ENCODE measurements around the gene IL4I1. TPM values are rescaled to one million over a fixed set of nuclear protein-coding genes. Genes with fewer than 3 reads are reported as not detected.

The IL4I1 gene
- total and polyA plus RNA-seq, 2 of the 4 experiments (the other 2 are of a cell fraction) = 0.31 to 0.36 TPM

DNA sequence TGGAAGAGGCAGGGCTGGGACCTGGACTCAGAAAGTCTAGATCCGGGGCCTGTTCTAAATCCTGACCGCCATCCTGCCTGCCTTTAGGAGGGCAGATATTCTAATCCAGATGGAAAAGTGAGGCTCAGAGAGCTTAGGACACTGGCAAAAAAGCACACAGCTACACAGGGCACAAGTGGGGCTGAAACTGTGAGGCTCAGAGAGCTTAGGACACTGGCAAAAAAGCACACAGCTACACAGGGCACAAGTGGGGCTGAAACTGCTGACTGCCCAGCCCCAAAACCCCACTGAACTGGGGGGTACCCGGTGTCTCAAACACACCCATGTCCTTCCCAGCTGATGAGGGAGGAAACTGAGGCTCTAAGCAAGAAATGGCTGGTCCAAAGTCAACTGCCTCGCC is 21.5 kb downstream of the IL4I1 start:
- TF ChIP-seq SMC3 (IDR thresholded peaks at IDR 0.05; ENCODE audit: low read depth, low read length) (no peak), CHD1 (IDR thresholded peaks at IDR 0.05; ENCODE audit: low read depth, low read length) (no peak), POLR2A (IDR thresholded peaks at IDR 0.05; ENCODE audit: low read depth, low read length) (no peak), FOS (IDR thresholded peaks at IDR 0.05; ENCODE audit: low read depth, low read length) (no peak), NFE2L2 (IDR thresholded peaks at IDR 0.05; ENCODE audit: low read depth, low read length) (no peak), BHLHE40 (IDR thresholded peaks at IDR 0.05; ENCODE audit: low read depth, low read length) (no peak), MAZ (IDR thresholded peaks at IDR 0.05; ENCODE audit: borderline replicate concordance, low read depth, low read length) (no peak), CTCF (conservative IDR thresholded peaks at IDR 0.05; ENCODE audit: low read depth, low read length) (no peak)
- peak overlapping the region; percentile 99 for H4K5ac ChIP-seq (ENCODE audit: low read depth, low read length)
- peak overlapping the region; percentile 17 for H2AFZ ChIP-seq (replicated peaks; ENCODE audit: low read length, poor library complexity)
- peaks cover 12% of the 10 kb centered on the region; the same call in 1 of the 2 replicates for H3K36me3 ChIP-seq (ENCODE audit: control insufficient read depth, insufficient read depth, low read length)
- H3K27me3 ChIP-seq (ENCODE audit: control insufficient read depth, insufficient read depth, low read length) = no peaks in the 10 kb centered on the region
- no peak overlapping the region for H2BK15ac ChIP-seq (ENCODE audit: low read depth, low read length)
- in situ Hi-C loops (cut with MboI; ENCODE audit: low sequenced_read_pairs) = no loop called here
- BruUV-seq (replicated peaks) = no TSS peak
- ATAC-seq (ENCODE audit: low read depth) = no peak
- WGBS, 2 experiments (ENCODE audit: extremely low coverage in 2 of 2, insufficient read length in 1 of 2) = 100% methylated on average over 2 of the region's 4 CpGs; no CpG with 5 or more reads in 1 of the 2 experiments
- peak overlapping the region; percentile 98 for H3K14ac ChIP-seq (replicated peaks; ENCODE audit: low read depth, low read length)
- ChIA-PET CTCF (no interaction called here), POLR2A (ENCODE audit: unreplicated experiment) (no interaction called here)
- no peak overlapping the region for H3K56ac ChIP-seq (ENCODE audit: extremely low read depth, insufficient read depth, low read length)
- no peak overlapping the region for H2BK20ac ChIP-seq (ENCODE audit: low read depth, low read length)
- peak overlapping the region; percentile 97 to 98 for H4K8ac ChIP-seq (ENCODE audit: low read depth in 2 of 2, low read length in 2 of 2)
- H2BK5ac ChIP-seq (ENCODE audit: low read depth, low read length, poor library complexity, severe bottlenecking) = peak overlapping the region; percentile 96
- peak overlapping the region; percentile 99 for H3K4me2 ChIP-seq (ENCODE audit: low read depth, low read length)
- no peak overlapping the region for H2BK120ac ChIP-seq (ENCODE audit: low read depth, low read length)
- H3K18ac ChIP-seq (ENCODE audit: low read depth, low read length) = no peak overlapping the region
- H2AK5ac ChIP-seq (ENCODE audit: low read depth, low read length) = peak overlapping the region; percentile 96
- peaks cover 7% of the 10 kb centered on the region for H3K9me1 ChIP-seq (ENCODE audit: insufficient read depth, low read length)
- peak overlapping the region; percentile 100 for H2AK9ac ChIP-seq (replicated peaks; ENCODE audit: low read depth, low read length, poor library complexity)
- no peaks in the 10 kb centered on the region; the same call in 1 of the 2 replicates for H4K20me1 ChIP-seq (ENCODE audit: insufficient read depth, low read length)
- H3K9me3 ChIP-seq (ENCODE audit: control insufficient read depth, insufficient read depth, low read length) = no peaks in the 10 kb centered on the region
- DNase-seq = no peak
- H3K23ac ChIP-seq (ENCODE audit: low read depth, low read length) = peak overlapping the region; percentile 78; the same call in 1 of the 2 replicates
- intact Hi-C loops (cut with micrococcal nuclease) = loop anchor here (5.0 kb wide), 1 partner anchor 152 kb away; the partner anchor contains the start of genes VRK3 and ZNF473
- H3K4ac ChIP-seq (ENCODE audit: low read depth, low read length) = peak overlapping the region; percentile 98
- peak overlapping the region; percentile 63 for H3K4me3 ChIP-seq (ENCODE audit: insufficient read depth, low read depth, low read length)
- H3K9ac ChIP-seq (ENCODE audit: low read depth, low read length) = peak overlapping the region; percentile 97
- dilution Hi-C loops (cut with HindIII; ENCODE audit: low sequenced_read_pairs, unreplicated experiment) = no loop called here
- peak overlapping the region; percentile 97 for H3K27ac ChIP-seq (ENCODE audit: insufficient read depth, low read length)
- H3K4me1 ChIP-seq (ENCODE audit: control insufficient read depth, insufficient read depth, low read length) = peaks cover 8% of the 10 kb centered on the region
- H3K79me1 ChIP-seq (ENCODE audit: low read depth in 1 of 2, low read length in 2 of 2) = peaks cover 27 to 65% of the 10 kb centered on the region in 2 experiments
- H4K91ac ChIP-seq (ENCODE audit: insufficient read depth, low read depth, low read length) = peak overlapping the region; percentile 98
